SK-N-SH (cell line): ENCODE results near the gene BTN3A1. TPM values are rescaled to one million over a fixed set of nuclear protein-coding genes. Genes with fewer than 3 reads are reported as not detected.

Experiments
- CTCF ChIA-PET: fragments of 300-600, 350-600 bp; formaldehyde crosslinking; extraction: SDS; loops from one replicate; lab custom pipeline; 2021; lab: Yijun Ruan, JAX
- POLR2A ChIA-PET: fragments of 350-600 bp; sonication (Branson Sonifier 250); formaldehyde crosslinking; extraction: SDS; loops from one replicate; lab custom pipeline; 2020; ENCODE audit warnings: antibody characterized with exemption, inconsistent platforms; lab: Yijun Ruan, JAX
- DNase-seq: peaks from one replicate; pipeline ENCODE4 v3.0.0; 2012
- H2AFZ ChIP-seq: fragments of 200-600 bp; sonication (generic); 2 replicates; pipeline ENCODE4 v1.8.1; 2016; ENCODE audit warnings: antibody characterized with exemption, mild to moderate bottlenecking, low read depth
- H3F3A ChIP-seq: fragments of 200-600 bp; sonication (generic); replicated peaks from 2 replicates; pipeline ENCODE3; 2016; ENCODE audit warnings: antibody characterized with exemption, mild to moderate bottlenecking; ENCODE audit not compliant: insufficient read depth
- H3K27ac ChIP-seq, 2 experiments: fragments of 200-500 bp in 1 of 2; fragments of 200-600 bp in 1 of 2; sonication (Bioruptor generic) in 1 of 2; sonication (generic), shearing (Covaris generic) in 1 of 2; 2 replicates each; pipeline versions ENCODE4 v1.5.1 to v1.6.1; 2014 to 2016; ENCODE audit warnings: low read depth in 2 of 2, inconsistent platforms in 1 of 2, low read length in 1 of 2, mild to moderate bottlenecking in 1 of 2, mixed read lengths in 1 of 2
- H3K27me3 ChIP-seq: fragments of 200-600 bp; sonication (generic), shearing (Covaris generic); 2 replicates; pipeline ENCODE4 v1.6.1; 2016; ENCODE audit warnings: mixed run types; ENCODE audit not compliant: insufficient read depth
- H3K36me3 ChIP-seq, 2 experiments: fragments of 200-500 bp in 1 of 2; fragments of 200-600 bp in 1 of 2; sonication (Bioruptor generic) in 1 of 2; sonication (generic) in 1 of 2; replicated peaks in 1 of 2; 2 replicates each; pipeline versions ENCODE3 to v1.5.1; 2014 to 2016; ENCODE audit warnings: low read length in 1 of 2, mild to moderate bottlenecking in 1 of 2; ENCODE audit not compliant: insufficient read depth in 2 of 2, control insufficient read depth in 1 of 2
- H3K4me1 ChIP-seq, 2 experiments: fragments of 200-500 bp in 1 of 2; fragments of 200-600 bp in 1 of 2; sonication (Bioruptor generic) in 1 of 2; sonication (generic), shearing (Covaris generic) in 1 of 2; 2 replicates each; pipeline versions ENCODE4 v1.5.1 to v1.6.1; 2014 to 2016; ENCODE audit warnings: low read depth in 1 of 2, low read length in 1 of 2, mixed run types in 1 of 2; ENCODE audit not compliant: insufficient read depth in 2 of 2, control insufficient read depth in 1 of 2
- H3K4me2 ChIP-seq: fragments of 200-600 bp; sonication (generic), shearing (Covaris generic); 2 replicates; pipeline ENCODE4 v1.6.1; 2017; ENCODE audit warnings: mixed run types
- H3K4me3 ChIP-seq, 2 experiments: fragments of 200-500 bp in 1 of 2; fragments of 200-600 bp in 1 of 2; sonication (Bioruptor generic) in 1 of 2; sonication (generic), shearing (Covaris generic) in 1 of 2; 2 replicates each; pipeline versions ENCODE4 v1.5.1 to v1.8.1; 2014 to 2016; ENCODE audit warnings: low read depth in 2 of 2, inconsistent platforms in 1 of 2, low read length in 1 of 2, mild to moderate bottlenecking in 1 of 2, mixed read lengths in 1 of 2, moderate library complexity in 1 of 2
- H3K79me2 ChIP-seq: fragments of 200-600 bp; sonication (generic); 2 replicates; pipeline ENCODE4 v1.8.1; 2017; ENCODE audit warnings: mild to moderate bottlenecking; ENCODE audit not compliant: insufficient read depth
- H3K9ac ChIP-seq: fragments of 200-600 bp; sonication (generic); 2 replicates; pipeline ENCODE4 v1.6.1; 2017; ENCODE audit warnings: mixed run types
- H3K9me2 ChIP-seq: fragments of 200-600 bp; sonication (generic); 2 replicates; pipeline ENCODE4 v1.6.1; 2017; ENCODE audit warnings: mixed run types
- H3K9me3 ChIP-seq: fragments of 200-600 bp; sonication (generic); 2 replicates; pipeline ENCODE4 v1.6.1; 2017; ENCODE audit warnings: mixed run types, mild to moderate bottlenecking, moderate library complexity
- H4K20me1 ChIP-seq: fragments of 200-600 bp; sonication (generic); 2 replicates; pipeline ENCODE4 v1.6.1; 2017; ENCODE audit warnings: mild to moderate bottlenecking, mixed run types; ENCODE audit not compliant: insufficient read depth
- CHD2 ChIP-seq: fragments of 150-350 bp; IDR thresholded peaks from 2 replicates; pipeline ENCODE4 v1.6.1; 2018; ENCODE audit warnings: low read length; ENCODE audit not compliant: partially characterized antibody
- ELF1 ChIP-seq: IDR thresholded peaks from 2 replicates; pipeline ENCODE4 v1.4.0; 2012
- FOXJ3 ChIP-seq: sonication (generic); formaldehyde crosslinking; IDR thresholded peaks from 2 replicates; pipeline ENCODE4 v1.5.1; 2020; ENCODE audit warnings: mild to moderate bottlenecking, missing genetic modification reagents
- GABPA ChIP-seq: IDR thresholded peaks from 2 replicates; pipeline ENCODE4 v1.4.0; 2012; ENCODE audit warnings: low read depth, mild to moderate bottlenecking
- GATA2 ChIP-seq: sonication (generic); formaldehyde crosslinking; IDR thresholded peaks from 2 replicates; pipeline ENCODE4 v1.5.0; 2020; ENCODE audit warnings: mild to moderate bottlenecking, missing genetic modification reagents
- JUND ChIP-seq: IDR thresholded peaks from 2 replicates; pipeline ENCODE4 v1.4.0; 2012
- MEF2A ChIP-seq: IDR thresholded peaks from 2 replicates; pipeline ENCODE4 v1.4.0; 2012; ENCODE audit warnings: low read depth, borderline replicate concordance
- MXI1 ChIP-seq: IDR thresholded peaks from 2 replicates; pipeline ENCODE4 v1.6.1; 2012; ENCODE audit warnings: mild to moderate bottlenecking, low read depth, low read length, improper control_type of control experiment
- POLR2AphosphoS5 ChIP-seq: IDR thresholded peaks from 2 replicates; pipeline ENCODE4 v1.6.1; 2012; ENCODE audit warnings: low read depth, low read length
- RFX5 ChIP-seq: IDR thresholded peaks from 2 replicates; pipeline ENCODE4 v1.6.1; 2012; ENCODE audit warnings: mild to moderate bottlenecking, improper control_type of control experiment, low read length
- RXRA ChIP-seq: IDR thresholded peaks from 2 replicates; pipeline ENCODE4 v1.4.0; 2012; ENCODE audit warnings: low read depth, mild to moderate bottlenecking, borderline replicate concordance
- SIN3A ChIP-seq: IDR thresholded peaks from 2 replicates; pipeline ENCODE4 v1.6.1; 2012; ENCODE audit warnings: low read depth, mild to moderate bottlenecking, low read length, moderate library complexity, borderline replicate concordance
- SMC3 ChIP-seq: IDR thresholded peaks from 2 replicates; pipeline ENCODE4 v1.6.1; 2012; ENCODE audit warnings: low read depth, low read length, improper control_type of control experiment
- TCF12 ChIP-seq: IDR thresholded peaks from 2 replicates; pipeline ENCODE4 v1.4.0; 2012
- TEAD4 ChIP-seq: IDR thresholded peaks from 2 replicates; pipeline ENCODE4 v1.4.0; 2012; ENCODE audit warnings: mild to moderate bottlenecking, borderline replicate concordance; ENCODE audit not compliant: insufficient read depth
- ZBTB33 ChIP-seq: IDR thresholded peaks from 2 replicates; pipeline ENCODE4 v1.4.0; 2012; ENCODE audit warnings: low read depth, borderline replicate concordance
- WGBS: methylation state at CpG from one replicate; pipeline ENCODE4 v1.1.6; 2017; ENCODE audit warnings: low lambda C conversion rate; 5-methylcytosine and 5-hydroxymethylcytosine counted together
- polyA plus RNA-seq, 3 experiments: library from polyadenylated mRNA; depleted of rRNA; stranded (reverse); fragments of >200 nt; gene quantifications; 2 replicates each; pipeline ENCODE4 v1.2.3, GENCODE V29; 2012
- TF ChIP-seq, protein P1 (sequence below): IDR thresholded peaks from 2 replicates; pipeline ENCODE4 v1.4.0; 2012; ENCODE audit warnings: low read depth, borderline replicate concordance
- TF ChIP-seq, protein P2 (sequence below): IDR thresholded peaks from 2 replicates; pipeline ENCODE4 v1.6.1; 2012; ENCODE audit warnings: mild to moderate bottlenecking, low read depth, low read length, moderate library complexity

Gene BTN3A1
- polyA plus RNA-seq, 1 of the 3 experiments (the other 2 are of a cell fraction), result 14.2 TPM

- 2% methylated on average over 28 of the region's 31 CpGs for WGBS
- Histone ChIP-seq H2AFZ (peak overlapping the region; percentile 97), H3K4me2 (peak overlapping the region; percentile 75), H3K79me2 (peaks cover 13% of the 10 kb centered on the region; the same call in 1 of the 2 replicates), H3K9me2 (no peaks in the 10 kb centered on the region), H3K9ac (peak overlapping the region; percentile 87), H3K4me1 (peaks cover 0 to 8% of the 10 kb centered on the region in 2 experiments; a peak in 1 of 4 replicates), H3K27ac (peak overlapping the region; percentile 76 to 83), H4K20me1 (no peaks in the 10 kb centered on the region), H3F3A (no peaks in the 10 kb centered on the region), H3K27me3 (no peaks in the 10 kb centered on the region), H3K9me3 (no peaks in the 10 kb centered on the region), H3K4me3 (peak overlapping the region; percentile 92), H3K36me3 (peaks cover 0 to 8% of the 10 kb centered on the region in 2 experiments)
- peak; percentile 82 for DNase-seq
- TF ChIP-seq GATA2 (CRISPR knock-in tag) (no peak), ZBTB33 (peak; percentile 83), GABPA (no peak), SIN3A (peak; percentile 60; the same call in 1 of the 2 replicates), POLR2AphosphoS5 (peak; percentile 84), JUND (no peak), RFX5 (peak; percentile 99), ELF1 (no peak), CHD2 (peak; percentile 96), MEF2A (no peak), SMC3 (no peak)
- TF ChIP-seq, protein P1, sequence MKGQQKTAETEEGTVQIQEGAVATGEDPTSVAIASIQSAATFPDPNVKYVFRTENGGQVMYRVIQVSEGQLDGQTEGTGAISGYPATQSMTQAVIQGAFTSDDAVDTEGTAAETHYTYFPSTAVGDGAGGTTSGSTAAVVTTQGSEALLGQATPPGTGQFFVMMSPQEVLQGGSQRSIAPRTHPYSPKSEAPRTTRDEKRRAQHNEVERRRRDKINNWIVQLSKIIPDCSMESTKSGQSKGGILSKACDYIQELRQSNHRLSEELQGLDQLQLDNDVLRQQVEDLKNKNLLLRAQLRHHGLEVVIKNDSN, result no peak
- CTCF ChIA-PET, result interaction anchor here (1.1 to 1.4 kb wide), 4 partner anchors 9 to 85 kb away, joined by 3 to 5 read pairs (median 4); no protein-coding TSS in a partner anchor
- POLR2A ChIA-PET, result no interaction called here
These were observed 19.4 kb downstream of the BTN3A1 start for GRCh38 chr6:26421259-26422144.

- no peaks in the 10 kb centered on the region for H3K9me2 ChIP-seq
These were observed 20.3 kb downstream of the BTN3A1 start for GRCh38 chr6:26422329-26422728.

More at GRCh38 chr6:26422329-26422728, 20.3 kb downstream of the BTN3A1 start:
- DNase-seq, result no peak
- POLR2A ChIA-PET, result no interaction called here
- peaks cover 0 to 8% of the 10 kb centered on the region in 2 experiments for H3K36me3 ChIP-seq
- H2AFZ ChIP-seq, result no peak overlapping the region
- no peaks in the 10 kb centered on the region for H3K9me3 ChIP-seq
- peak overlapping the region; percentile 75 for H3K4me2 ChIP-seq
- TF ChIP-seq TCF12, result no peak
- TF ChIP-seq FOXJ3, result no peak
- TF ChIP-seq TEAD4, result no peak
- TF ChIP-seq, protein P1, result no peak
- TF ChIP-seq ELF1, result no peak
- no peak for TF ChIP-seq MXI1
- no peak for TF ChIP-seq RXRA
- no peak for TF ChIP-seq SIN3A
- no peak for TF ChIP-seq GABPA
- TF ChIP-seq, protein P2, sequence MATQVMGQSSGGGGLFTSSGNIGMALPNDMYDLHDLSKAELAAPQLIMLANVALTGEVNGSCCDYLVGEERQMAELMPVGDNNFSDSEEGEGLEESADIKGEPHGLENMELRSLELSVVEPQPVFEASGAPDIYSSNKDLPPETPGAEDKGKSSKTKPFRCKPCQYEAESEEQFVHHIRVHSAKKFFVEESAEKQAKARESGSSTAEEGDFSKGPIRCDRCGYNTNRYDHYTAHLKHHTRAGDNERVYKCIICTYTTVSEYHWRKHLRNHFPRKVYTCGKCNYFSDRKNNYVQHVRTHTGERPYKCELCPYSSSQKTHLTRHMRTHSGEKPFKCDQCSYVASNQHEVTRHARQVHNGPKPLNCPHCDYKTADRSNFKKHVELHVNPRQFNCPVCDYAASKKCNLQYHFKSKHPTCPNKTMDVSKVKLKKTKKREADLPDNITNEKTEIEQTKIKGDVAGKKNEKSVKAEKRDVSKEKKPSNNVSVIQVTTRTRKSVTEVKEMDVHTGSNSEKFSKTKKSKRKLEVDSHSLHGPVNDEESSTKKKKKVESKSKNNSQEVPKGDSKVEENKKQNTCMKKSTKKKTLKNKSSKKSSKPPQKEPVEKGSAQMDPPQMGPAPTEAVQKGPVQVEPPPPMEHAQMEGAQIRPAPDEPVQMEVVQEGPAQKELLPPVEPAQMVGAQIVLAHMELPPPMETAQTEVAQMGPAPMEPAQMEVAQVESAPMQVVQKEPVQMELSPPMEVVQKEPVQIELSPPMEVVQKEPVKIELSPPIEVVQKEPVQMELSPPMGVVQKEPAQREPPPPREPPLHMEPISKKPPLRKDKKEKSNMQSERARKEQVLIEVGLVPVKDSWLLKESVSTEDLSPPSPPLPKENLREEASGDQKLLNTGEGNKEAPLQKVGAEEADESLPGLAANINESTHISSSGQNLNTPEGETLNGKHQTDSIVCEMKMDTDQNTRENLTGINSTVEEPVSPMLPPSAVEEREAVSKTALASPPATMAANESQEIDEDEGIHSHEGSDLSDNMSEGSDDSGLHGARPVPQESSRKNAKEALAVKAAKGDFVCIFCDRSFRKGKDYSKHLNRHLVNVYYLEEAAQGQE, result no peak
- TF ChIP-seq POLR2AphosphoS5, result no peak
- H3F3A ChIP-seq, result no peaks in the 10 kb centered on the region
- peak overlapping the region; percentile 87; the same call in 1 of the 2 replicates for H3K9ac ChIP-seq
- H3K27me3 ChIP-seq, result no peaks in the 10 kb centered on the region
- CTCF ChIA-PET, result no interaction called here
- no peak overlapping the region for H3K27ac ChIP-seq
- no peaks in the 10 kb centered on the region for H4K20me1 ChIP-seq
- peaks cover 13% of the 10 kb centered on the region; the same call in 1 of the 2 replicates for H3K79me2 ChIP-seq
- H3K4me1 ChIP-seq, result peaks cover 0 to 8% of the 10 kb centered on the region in 2 experiments; a peak in 1 of 4 replicates
- peak overlapping the region; percentile 92 for H3K4me3 ChIP-seq
- WGBS, result 92% methylated on average over 3 of the region's 3 CpGs
